Measurements from ENCODE around the gene SLC2A13.
"Not testable (repeated sequence)": the region's sequence is repeated elsewhere in the genome, so short reads cannot be mapped to it uniquely, and the experiment has no call there.

SLC2A13 gene

GRCh38 chr12:39866135-39866534, 239.7 kb downstream of the SLC2A13 start:
- DNase-seq, result no peak

GRCh38 chr12:39860695-39861094, 245.2 kb downstream of the SLC2A13 start:
- no peak for DNase-seq

- no peak for DNase-seq
These were observed 252.9 kb downstream of the SLC2A13 start for GRCh38 chr12:39853003-39853402.

GRCh38 chr12:39852346-39852745, 253.5 kb downstream of the SLC2A13 start:
- no peak for DNase-seq

GRCh38 chr12:39848218-39848617, 257.7 kb downstream of the SLC2A13 start:
- DNase-seq, result not testable (repeated sequence)

- peak; percentile 7 for DNase-seq
These were observed 258.8 kb downstream of the SLC2A13 start for GRCh38 chr12:39846971-39847650.

- DNase-seq, result no peak
These were observed 259.6 kb downstream of the SLC2A13 start for GRCh38 chr12:39846304-39846703.

- DNase-seq, result no peak
These were observed 265.5 kb downstream of the SLC2A13 start for GRCh38 chr12:39840422-39840821.

- DNase-seq, result no peak
These were observed 266.8 kb downstream of the SLC2A13 start for GRCh38 chr12:39839072-39839471.

GRCh38 chr12:39835517-39836489, 270.1 kb downstream of the SLC2A13 start:
- DNase-seq, result no peak

GRCh38 chr12:39831587-39832315, 274.1 kb downstream of the SLC2A13 start:
- DNase-seq, result peak; percentile 20

GRCh38 chr12:39830852-39831520, 274.9 kb downstream of the SLC2A13 start:
- DNase-seq, result no peak

- no peak for DNase-seq
These were observed 275.7 kb downstream of the SLC2A13 start for GRCh38 chr12:39830171-39830570.

GRCh38 chr12:39824505-39825212, 281.2 kb downstream of the SLC2A13 start:
- DNase-seq, result no peak

GRCh38 chr12:39816671-39817185, 289.2 kb downstream of the SLC2A13 start:
- peak; percentile 26 for DNase-seq

GRCh38 chr12:39815746-39816145, 290.1 kb downstream of the SLC2A13 start:
- no peak for DNase-seq

GRCh38 chr12:39814626-39815025, 291.3 kb downstream of the SLC2A13 start:
- no peak for DNase-seq

GRCh38 chr12:39813776-39814175, 292.1 kb downstream of the SLC2A13 start:
- DNase-seq, result no peak

- DNase-seq, result not testable (repeated sequence)
These were observed 293.4 kb downstream of the SLC2A13 start for GRCh38 chr12:39812456-39812855.

GRCh38 chr12:39807043-39807442, 298.8 kb downstream of the SLC2A13 start:
- DNase-seq, result peak; percentile 5

GRCh38 chr12:39805651-39806050, 300.2 kb downstream of the SLC2A13 start:
- DNase-seq, result no peak
